Stimulated activated naive CD8-positive, alpha-beta T cell treated with anti-CD3 and anti-CD28 coated beads, Interleukin-15, amount 100 ng/mL, for 72 hours (primary cell): Measurements from ENCODE around the gene CDKN2D.

ENCODE experiments used
- ATAC-seq: fragments of 150-1000 bp; cut with Tn5 transposase; 2 replicates; pipeline ENCODE4 v1.10.0; 2021; ENCODE audit warnings: mild to moderate bottlenecking, moderate library complexity
- DNase-seq, 2 donors: peaks; one replicate each; pipeline ENCODE4 v3.0.0; 2021 to 2022
- H3K27ac Mint-ChIP-seq, 2 donors: one replicate each; pipeline ENCODE4 v1.8.0; 2022; ENCODE audit warnings: mild to moderate bottlenecking in 2 of 2, mixed read lengths in 2 of 2, moderate library complexity in 2 of 2
- H3K27me3 Mint-ChIP-seq: one replicate; pipeline ENCODE4 v1.8.0; 2022; ENCODE audit warnings: mixed read lengths
- H3K4me1 Mint-ChIP-seq: one replicate; pipeline ENCODE4 v1.8.0; 2022; ENCODE audit warnings: mild to moderate bottlenecking, mixed read lengths
- H3K4me3 Mint-ChIP-seq, 2 donors: one replicate each; pipeline ENCODE4 v1.8.0; 2022; ENCODE audit warnings: mild to moderate bottlenecking in 2 of 2, mixed read lengths in 2 of 2, moderate library complexity in 1 of 2
- H3K9me3 Mint-ChIP-seq, 2 donors: one replicate each; pipeline ENCODE4 v1.8.0; 2022; ENCODE audit warnings: mixed read lengths in 2 of 2

The CDKN2D gene

GRCh38 chr19:10568826-10569651 is at the start of gene CDKN2D:
CDKN2D (minus strand) TSS chr19:10568979; CDS start chr19:10568653, 326 bp downstream.
- H3K4me1 Mint-ChIP-seq = peaks cover 55% of the 10 kb centered on the region
- no peaks in the 10 kb centered on the region for H3K27me3 Mint-ChIP-seq
- H3K4me3 Mint-ChIP-seq = peak within 1 kb of the TSS; percentile 97 to 98
- no peaks in the 10 kb centered on the region for H3K9me3 Mint-ChIP-seq
- peak; percentile 82 for ATAC-seq
- peak; percentile 100 for DNase-seq
- peak within 1 kb of the TSS; percentile 95 for H3K27ac Mint-ChIP-seq

DNA sequence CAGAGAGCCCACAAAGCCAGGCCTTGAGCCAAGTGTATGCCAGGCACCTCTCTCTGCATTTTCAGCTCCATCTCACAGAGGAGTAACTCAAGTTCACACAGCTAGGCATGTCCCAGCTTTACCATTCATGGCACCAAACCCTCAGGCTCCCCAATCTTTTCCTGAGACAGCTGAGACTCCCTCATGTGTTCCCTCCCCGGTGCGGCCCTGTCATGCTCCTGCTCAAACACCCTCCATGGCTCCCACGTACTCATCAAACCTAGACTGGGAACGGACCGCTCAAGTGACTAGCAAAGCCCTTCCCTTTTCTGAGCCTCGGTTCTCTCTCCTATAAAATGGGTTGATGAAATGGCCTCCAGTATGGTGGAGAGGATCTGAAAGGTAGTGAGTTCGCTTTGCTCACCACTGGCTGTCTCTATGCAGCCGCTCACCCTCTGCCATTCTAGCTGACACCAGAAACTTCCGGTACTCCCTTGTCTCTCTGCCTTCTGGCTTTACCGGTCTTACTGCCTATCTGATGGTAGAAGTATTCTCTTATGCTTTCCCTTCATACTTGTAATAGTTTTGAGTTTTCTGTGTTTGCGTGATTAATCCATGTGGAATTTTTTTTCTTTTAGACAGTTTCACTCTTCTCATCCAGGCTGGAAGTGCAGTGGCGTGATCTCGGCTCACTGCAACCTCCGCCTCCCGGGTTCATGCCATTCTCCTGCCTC is 48.8 kb upstream of the CDKN2D start:
- Mint-ChIP-seq H3K27me3 (no peaks in the 10 kb centered on the region), H3K9me3 (no peaks in the 10 kb centered on the region), H3K4me1 (peaks cover 57% of the 10 kb centered on the region), H3K4me3 (no peak overlapping the region), H3K27ac (no peak overlapping the region)
- ATAC-seq (no peak), DNase-seq (no peak)

DNA sequence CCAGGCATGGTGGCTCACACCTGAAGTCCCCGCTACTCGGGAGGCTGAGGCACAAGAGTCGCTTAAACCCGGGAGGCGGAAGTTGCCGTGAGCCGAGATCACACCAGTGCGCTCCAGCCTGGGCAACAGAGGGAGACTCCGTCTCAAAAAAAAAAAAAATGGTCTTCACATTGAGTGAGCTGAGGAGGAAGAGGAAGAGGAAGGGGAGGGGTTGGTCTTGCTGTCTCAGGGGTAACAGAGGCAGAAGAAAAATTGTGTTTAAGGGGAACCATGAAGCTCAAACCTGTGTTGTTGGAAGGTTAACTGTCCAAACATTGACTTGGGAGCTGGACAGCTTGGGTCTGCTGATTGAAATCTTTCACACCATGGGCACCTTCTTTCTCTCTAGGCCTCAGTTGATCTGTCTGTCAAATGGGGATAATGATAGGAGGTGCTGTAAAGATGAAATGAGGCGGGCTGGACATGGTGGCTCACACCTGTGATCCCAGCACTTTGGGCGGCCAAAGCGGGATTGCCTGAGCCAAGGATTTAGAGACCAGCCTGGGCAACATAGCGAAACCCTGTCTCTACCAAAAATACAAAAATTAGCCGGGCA is 46.7 kb upstream of the CDKN2D start:
- DNase-seq = no peak
- no peak for ATAC-seq
- H3K4me3 Mint-ChIP-seq = no peak overlapping the region
- H3K4me1 Mint-ChIP-seq = peaks cover 41% of the 10 kb centered on the region
- peak overlapping the region in 1 of 2 donors; percentile 86 for H3K27ac Mint-ChIP-seq
- no peaks in the 10 kb centered on the region for H3K9me3 Mint-ChIP-seq
- no peaks in the 10 kb centered on the region for H3K27me3 Mint-ChIP-seq

DNA sequence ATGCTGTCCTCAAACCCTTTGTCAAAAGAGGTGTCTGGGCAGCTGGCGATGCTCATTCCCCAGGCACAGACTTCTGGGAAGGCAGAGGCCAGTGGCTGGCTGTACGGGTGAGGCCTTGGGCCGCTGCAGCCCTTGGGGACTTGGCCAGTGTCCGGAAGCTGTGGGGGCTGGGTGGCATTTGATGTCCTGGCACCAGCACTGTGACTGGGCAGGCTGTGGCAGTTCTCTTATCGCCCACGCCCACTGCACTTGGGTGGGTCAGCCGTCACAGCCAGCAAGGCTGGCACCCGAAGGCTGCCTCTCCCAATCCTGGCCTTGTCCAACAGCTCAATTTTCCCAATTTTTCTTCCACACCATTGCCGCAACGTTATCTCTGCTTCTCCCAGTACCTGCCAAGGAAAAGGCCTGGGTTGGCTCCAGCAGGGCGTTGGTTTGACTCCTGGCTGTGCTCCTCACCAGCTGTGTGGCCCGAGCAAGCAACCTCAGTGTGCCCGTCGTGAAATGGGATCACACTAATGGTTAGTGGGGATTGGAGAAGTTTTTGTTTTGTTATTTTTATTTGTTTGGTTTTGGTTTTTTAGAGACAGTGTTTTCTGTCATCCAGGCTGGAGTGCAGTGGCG is 43.8 kb upstream of the CDKN2D start:
- H3K27me3 Mint-ChIP-seq = no peaks in the 10 kb centered on the region
- H3K9me3 Mint-ChIP-seq = no peaks in the 10 kb centered on the region
- no peak for ATAC-seq
- DNase-seq = no peak
- no peak overlapping the region for H3K27ac Mint-ChIP-seq
- H3K4me1 Mint-ChIP-seq = peaks cover 38% of the 10 kb centered on the region
- H3K4me3 Mint-ChIP-seq = no peak overlapping the region

GRCh38 chr19:10611907-10612306 is 43.1 kb upstream of the CDKN2D start:
- peak overlapping the region; percentile 14 to 42 for H3K27ac Mint-ChIP-seq
- H3K9me3 Mint-ChIP-seq = no peaks in the 10 kb centered on the region
- H3K27me3 Mint-ChIP-seq = no peaks in the 10 kb centered on the region
- H3K4me1 Mint-ChIP-seq = peaks cover 34% of the 10 kb centered on the region
- DNase-seq = no peak
- no peak overlapping the region for H3K4me3 Mint-ChIP-seq
- no peak for ATAC-seq

DNA sequence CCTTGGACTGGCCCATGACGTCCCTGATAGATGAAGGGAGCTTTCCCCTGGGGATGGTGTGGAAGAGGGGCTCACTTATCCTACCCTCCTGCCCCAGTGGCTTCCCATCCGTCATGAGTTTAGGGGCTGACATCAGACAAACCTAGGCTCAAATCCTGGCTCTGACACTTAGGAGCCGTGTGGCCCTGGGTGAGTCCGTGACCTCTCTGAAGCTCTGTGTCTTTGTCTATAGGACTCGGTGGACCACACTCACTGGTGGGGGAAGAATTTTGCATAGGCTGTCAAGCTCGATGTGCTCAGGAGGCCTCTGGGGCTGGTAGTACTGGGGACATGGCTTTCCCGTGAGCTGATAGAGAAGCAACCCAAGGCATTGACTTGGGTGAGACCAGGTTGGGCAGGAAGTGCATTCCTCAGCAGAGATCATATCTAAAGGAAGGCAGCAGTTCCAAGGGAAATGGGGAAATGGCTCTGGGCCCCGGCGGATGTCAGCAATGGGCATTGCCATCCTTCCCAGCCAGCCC is 35.7 kb upstream of the CDKN2D start:
- Mint-ChIP-seq H3K27me3 (no peaks in the 10 kb centered on the region), H3K4me1 (peaks cover 26% of the 10 kb centered on the region), H3K27ac (peak overlapping the region; percentile 98 to 99), H3K4me3 (peak overlapping the region; percentile 89 to 91), H3K9me3 (no peaks in the 10 kb centered on the region)
- ATAC-seq (no peak), DNase-seq (peak; percentile 26 to 28)

- ATAC-seq = peak; percentile 22
- peak in 1 of 2 donors; percentile 38 for DNase-seq
- peak overlapping the region; percentile 98 to 99 for H3K27ac Mint-ChIP-seq
- H3K27me3 Mint-ChIP-seq = no peaks in the 10 kb centered on the region
- H3K4me1 Mint-ChIP-seq = peaks cover 26% of the 10 kb centered on the region
- no peaks in the 10 kb centered on the region for H3K9me3 Mint-ChIP-seq
- peak overlapping the region; percentile 89 to 91 for H3K4me3 Mint-ChIP-seq
These were observed 35.2 kb upstream of the CDKN2D start for GRCh38 chr19:10603873-10604459.

GRCh38 chr19:10603084-10603872 is 34.5 kb upstream of the CDKN2D start:
- peak overlapping the region; percentile 98 to 99 for H3K27ac Mint-ChIP-seq
- peak overlapping the region; percentile 89 to 91 for H3K4me3 Mint-ChIP-seq
- ATAC-seq (peak; percentile 84), DNase-seq (peak; percentile 83 to 89)
- no peaks in the 10 kb centered on the region for H3K9me3 Mint-ChIP-seq
- H3K27me3 Mint-ChIP-seq = no peaks in the 10 kb centered on the region
- peaks cover 26% of the 10 kb centered on the region for H3K4me1 Mint-ChIP-seq

DNA sequence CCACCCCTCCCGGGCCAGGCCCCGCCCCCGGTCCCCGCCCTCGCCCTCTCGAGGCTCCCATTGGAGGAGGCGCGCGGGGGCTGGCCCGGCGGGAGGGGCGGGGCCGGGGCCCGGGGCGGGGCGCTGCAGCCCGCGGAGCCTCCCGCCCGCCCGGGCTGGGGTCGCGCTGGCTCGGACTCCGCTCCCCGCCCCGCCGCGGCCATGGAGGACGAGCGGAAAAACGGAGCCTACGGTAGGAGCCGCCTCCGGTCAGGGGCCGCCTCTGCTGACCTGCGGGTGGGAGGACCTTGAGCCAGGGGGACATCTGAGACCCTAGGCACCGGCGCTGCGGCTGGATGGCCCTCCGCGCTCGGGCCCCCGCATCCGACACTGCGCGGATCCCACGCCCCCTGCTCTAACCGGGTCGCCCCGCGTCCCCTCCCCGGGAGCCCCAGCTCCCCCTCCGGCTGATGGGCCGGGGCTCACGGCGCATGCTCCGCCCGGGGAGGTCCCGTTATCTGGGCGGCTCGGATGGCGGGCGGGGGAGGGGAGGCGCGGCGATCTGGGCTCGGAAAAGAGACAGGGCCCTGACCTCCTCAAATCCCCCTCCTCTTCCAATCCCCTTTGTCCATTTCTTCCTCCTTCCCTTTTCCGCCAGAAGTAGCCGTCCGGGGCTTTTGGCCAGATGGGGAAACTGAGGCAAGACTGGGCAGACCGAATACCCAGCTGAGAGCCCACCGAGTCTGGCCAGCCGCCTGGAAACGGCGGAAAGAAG is 33.7 kb upstream of the CDKN2D start:
- H3K9me3 Mint-ChIP-seq = no peaks in the 10 kb centered on the region
- H3K27me3 Mint-ChIP-seq = no peaks in the 10 kb centered on the region

GRCh38 chr19:10601999-10602329 is 33.2 kb upstream of the CDKN2D start:
- Mint-ChIP-seq H3K4me3 (peak overlapping the region; percentile 58 to 68), H3K9me3 (no peaks in the 10 kb centered on the region), H3K27me3 (no peaks in the 10 kb centered on the region), H3K27ac (peak overlapping the region in 1 of 2 donors; percentile 82), H3K4me1 (peaks cover 23% of the 10 kb centered on the region)
- ATAC-seq = no peak
- no peak for DNase-seq

More for the DNA sequence above, 33.7 kb upstream of the CDKN2D start:
- Mint-ChIP-seq H3K4me3 (peak overlapping the region; percentile 89 to 91), H3K4me1 (peaks cover 21% of the 10 kb centered on the region), H3K27ac (peak overlapping the region; percentile 98 to 99)
- ATAC-seq = peak; percentile 80
- peak; percentile 84 to 85 for DNase-seq

DNA sequence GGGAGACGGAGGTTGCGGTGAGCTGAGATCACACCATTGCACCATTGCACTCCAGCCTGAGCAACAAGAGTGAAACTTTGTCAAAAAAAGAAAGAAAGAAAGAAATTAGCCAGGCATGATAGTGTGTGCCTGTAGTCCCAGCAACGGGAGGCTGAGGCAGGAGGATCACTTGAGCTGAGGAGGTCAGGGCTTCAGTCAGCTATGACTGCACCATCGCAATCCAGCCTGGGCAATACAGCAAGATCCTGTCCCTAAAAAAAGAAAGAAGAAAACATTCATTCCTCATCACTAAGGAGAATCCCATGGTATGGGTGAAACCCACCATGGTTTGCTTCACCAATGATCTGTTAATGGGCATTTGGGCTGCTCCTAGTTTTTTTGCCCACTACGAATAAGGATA is 31.4 kb upstream of the CDKN2D start:
- Mint-ChIP-seq H3K9me3 (no peaks in the 10 kb centered on the region), H3K27me3 (no peaks in the 10 kb centered on the region), H3K4me3 (no peak overlapping the region), H3K27ac (peak overlapping the region in 1 of 2 donors; percentile 76), H3K4me1 (peaks cover 41% of the 10 kb centered on the region)
- no peak for ATAC-seq
- no peak for DNase-seq

- no peaks in the 10 kb centered on the region for H3K27me3 Mint-ChIP-seq
- no peak overlapping the region for H3K27ac Mint-ChIP-seq
- H3K4me3 Mint-ChIP-seq = no peak overlapping the region
- H3K9me3 Mint-ChIP-seq = no peaks in the 10 kb centered on the region
- no peak for ATAC-seq
- DNase-seq = no peak
- peaks cover 28% of the 10 kb centered on the region for H3K4me1 Mint-ChIP-seq
These were observed 25.2 kb upstream of the CDKN2D start for GRCh38 chr19:10593820-10594637.

- Mint-ChIP-seq H3K9me3 (no peaks in the 10 kb centered on the region), H3K4me3 (no peak overlapping the region), H3K27me3 (peaks cover under 1% of the 10 kb centered on the region), H3K4me1 (peaks cover 28% of the 10 kb centered on the region), H3K27ac (no peak overlapping the region)
- no peak for ATAC-seq
- DNase-seq = no peak
These were observed 24.4 kb upstream of the CDKN2D start for GRCh38 chr19:10593148-10593547.
